HG03520 (cell line): Measurements from ENCODE around the gene PFKM.
"Not testable (repeated sequence)": the region's sequence is repeated elsewhere in the genome, so short reads cannot be mapped to it uniquely, and the experiment has no call there.

Experiments
- ATAC-seq: cut with Tn5 transposase; IDR thresholded peaks from one replicate; pipeline ENCODE4 v1.9.1; 2021; ENCODE audit warnings: mild to moderate bottlenecking, moderate library complexity; ENCODE audit not compliant: unreplicated experiment

PFKM gene

GRCh38 chr12:48110691-48111311, 8.4 kb upstream of the PFKM start:
- ATAC-seq = no peak

- not testable (repeated sequence) for ATAC-seq
These were observed 7.9 kb upstream of the PFKM start for GRCh38 chr12:48111312-48111693.

GRCh38 chr12:48115957-48116356, 3.2 kb upstream of the PFKM start:
- ATAC-seq = no peak

- ATAC-seq = no peak
These were observed 786 bp upstream of the PFKM start for GRCh38 chr12:48118284-48118871.

- ATAC-seq = no peak
These were observed 651 bp downstream of the PFKM start for GRCh38 chr12:48119834-48120195.

GRCh38 chr12:48121522-48121921, 2.4 kb downstream of the PFKM start:
- no peak for ATAC-seq

GRCh38 chr12:48122065-48122834, 3.1 kb downstream of the PFKM start:
- ATAC-seq = no peak

GRCh38 chr12:48123169-48123568, 4.0 kb downstream of the PFKM start:
- ATAC-seq = no peak

GRCh38 chr12:48125542-48125941, 6.4 kb downstream of the PFKM start:
- not testable (repeated sequence) for ATAC-seq

GRCh38 chr12:48125985-48126384, 6.8 kb downstream of the PFKM start:
- ATAC-seq = no peak

GRCh38 chr12:48126953-48127630, 7.9 kb downstream of the PFKM start:
- no peak for ATAC-seq

- ATAC-seq = no peak
These were observed 9.6 kb downstream of the PFKM start for GRCh38 chr12:48128800-48129199.

- ATAC-seq = no peak
These were observed 10.2 kb downstream of the PFKM start for GRCh38 chr12:48129376-48129775.

GRCh38 chr12:48131517-48131916, 12.4 kb downstream of the PFKM start:
- ATAC-seq = no peak

GRCh38 chr12:48132826-48133225, 13.7 kb downstream of the PFKM start:
- ATAC-seq = no peak

- no peak for ATAC-seq
These were observed 15.9 kb downstream of the PFKM start for GRCh38 chr12:48135027-48135426.

- no peak for ATAC-seq
These were observed 23.9 kb downstream of the PFKM start for GRCh38 chr12:48142818-48143674.

GRCh38 chr12:48143898-48144297, 24.7 kb downstream of the PFKM start:
- ATAC-seq = no peak

GRCh38 chr12:48145981-48146380, 26.8 kb downstream of the PFKM start:
- ATAC-seq = no peak

GRCh38 chr12:48151103-48151771, 32.1 kb downstream of the PFKM start:
- no peak for ATAC-seq
